Endothelial cell (in vitro differentiated cells): ENCODE results near the gene RNF144B. TPM values are rescaled to one million over a fixed set of nuclear protein-coding genes. Genes with fewer than 3 reads are reported as not detected.

Experiments used
- DNase-seq: peaks from one replicate; pipeline ENCODE4 v3.0.0; 2021; ENCODE audit warnings: low spot score
- H3K27ac Mint-ChIP-seq: one replicate; pipeline ENCODE4 v1.8.0; 2021; ENCODE audit warnings: mixed read lengths, inconsistent platforms; ENCODE audit not compliant: unreplicated experiment
- H3K27me3 Mint-ChIP-seq: one replicate; pipeline ENCODE4 v1.8.0; 2021; ENCODE audit warnings: mild to moderate bottlenecking, moderate library complexity, mixed read lengths, inconsistent platforms; ENCODE audit not compliant: unreplicated experiment
- H3K36me3 Mint-ChIP-seq: one replicate; pipeline ENCODE4 v1.8.0; 2021; ENCODE audit warnings: mild to moderate bottlenecking, low read depth, mixed read lengths, inconsistent platforms; ENCODE audit not compliant: unreplicated experiment
- H3K4me1 Mint-ChIP-seq: one replicate; pipeline ENCODE4 v1.8.0; 2021; ENCODE audit warnings: mild to moderate bottlenecking, mixed read lengths, inconsistent platforms; ENCODE audit not compliant: unreplicated experiment
- H3K4me3 Mint-ChIP-seq: one replicate; pipeline ENCODE4 v1.8.0; 2021; ENCODE audit warnings: mild to moderate bottlenecking, mixed read lengths, inconsistent platforms; ENCODE audit not compliant: unreplicated experiment
- H3K9me3 Mint-ChIP-seq: one replicate; pipeline ENCODE4 v1.8.0; 2021; ENCODE audit warnings: mixed read lengths, inconsistent platforms; ENCODE audit not compliant: unreplicated experiment
- total RNA-seq: library from RNA; stranded (reverse); fragmentation: NEBNext Ultra II Directional; extraction: Animal tissue kit (Norgen Biotek cat#: 25700); gene quantifications from one replicate; pipeline ENCODE4 v1.2.1, GENCODE V29; 2021; ENCODE audit not compliant: unreplicated experiment
- TF ChIP-seq, protein P1 (sequence below): fragments of 200-600 bp; sonication (generic); IDR thresholded peaks from one replicate; pipeline ENCODE4 v1.5.0; 2021; ENCODE audit warnings: antibody characterized with exemption; ENCODE audit not compliant: unreplicated experiment

Gene RNF144B
- total RNA-seq, 1 donor from 2014 or later, result 23.2 TPM

DNA sequence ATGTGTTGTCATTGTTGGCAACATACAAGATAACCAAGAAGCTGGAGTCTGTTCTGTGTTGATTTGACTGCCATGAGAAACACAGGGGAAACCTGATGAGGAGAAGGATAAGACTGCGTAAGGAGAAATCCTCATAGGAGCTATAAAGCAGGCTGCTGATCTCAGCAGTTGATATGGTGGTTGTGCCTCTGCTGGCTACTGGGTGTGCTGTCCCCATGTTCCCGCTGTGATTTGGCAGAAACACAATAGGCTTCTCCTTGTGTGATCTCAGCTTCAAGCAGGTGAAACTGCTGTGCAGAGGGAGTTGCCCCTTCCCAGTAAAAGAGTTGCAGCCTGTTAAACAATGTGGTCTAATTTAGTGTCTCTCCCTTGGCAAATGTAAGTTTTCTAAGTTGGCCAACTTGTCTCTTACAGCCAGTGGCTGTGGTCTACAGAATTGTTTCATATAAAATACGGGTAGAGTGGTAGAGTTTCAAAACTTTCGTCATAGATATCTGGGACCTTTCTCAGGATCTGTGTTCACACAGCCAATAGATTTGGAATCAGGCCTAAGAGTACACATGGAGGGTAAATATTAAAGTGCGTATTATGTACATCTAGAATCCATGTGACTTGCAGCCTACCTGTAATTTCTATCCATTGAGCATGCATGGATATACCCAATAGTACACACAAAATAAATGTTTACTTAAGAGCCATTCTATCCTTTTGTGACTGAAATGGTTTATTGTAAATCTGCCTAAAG, 78.4 kb downstream of the RNF144B start:
- peaks cover 33% of the 10 kb centered on the region for H3K36me3 Mint-ChIP-seq
- no peak for DNase-seq
- H3K27ac Mint-ChIP-seq, result no peak overlapping the region
- TF ChIP-seq, protein P1, sequence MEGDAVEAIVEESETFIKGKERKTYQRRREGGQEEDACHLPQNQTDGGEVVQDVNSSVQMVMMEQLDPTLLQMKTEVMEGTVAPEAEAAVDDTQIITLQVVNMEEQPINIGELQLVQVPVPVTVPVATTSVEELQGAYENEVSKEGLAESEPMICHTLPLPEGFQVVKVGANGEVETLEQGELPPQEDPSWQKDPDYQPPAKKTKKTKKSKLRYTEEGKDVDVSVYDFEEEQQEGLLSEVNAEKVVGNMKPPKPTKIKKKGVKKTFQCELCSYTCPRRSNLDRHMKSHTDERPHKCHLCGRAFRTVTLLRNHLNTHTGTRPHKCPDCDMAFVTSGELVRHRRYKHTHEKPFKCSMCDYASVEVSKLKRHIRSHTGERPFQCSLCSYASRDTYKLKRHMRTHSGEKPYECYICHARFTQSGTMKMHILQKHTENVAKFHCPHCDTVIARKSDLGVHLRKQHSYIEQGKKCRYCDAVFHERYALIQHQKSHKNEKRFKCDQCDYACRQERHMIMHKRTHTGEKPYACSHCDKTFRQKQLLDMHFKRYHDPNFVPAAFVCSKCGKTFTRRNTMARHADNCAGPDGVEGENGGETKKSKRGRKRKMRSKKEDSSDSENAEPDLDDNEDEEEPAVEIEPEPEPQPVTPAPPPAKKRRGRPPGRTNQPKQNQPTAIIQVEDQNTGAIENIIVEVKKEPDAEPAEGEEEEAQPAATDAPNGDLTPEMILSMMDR, result no peak
- no peak overlapping the region for H3K4me3 Mint-ChIP-seq
- no peaks in the 10 kb centered on the region for H3K9me3 Mint-ChIP-seq
- peaks cover 1% of the 10 kb centered on the region for H3K27me3 Mint-ChIP-seq
- peaks cover 8% of the 10 kb centered on the region for H3K4me1 Mint-ChIP-seq

DNA sequence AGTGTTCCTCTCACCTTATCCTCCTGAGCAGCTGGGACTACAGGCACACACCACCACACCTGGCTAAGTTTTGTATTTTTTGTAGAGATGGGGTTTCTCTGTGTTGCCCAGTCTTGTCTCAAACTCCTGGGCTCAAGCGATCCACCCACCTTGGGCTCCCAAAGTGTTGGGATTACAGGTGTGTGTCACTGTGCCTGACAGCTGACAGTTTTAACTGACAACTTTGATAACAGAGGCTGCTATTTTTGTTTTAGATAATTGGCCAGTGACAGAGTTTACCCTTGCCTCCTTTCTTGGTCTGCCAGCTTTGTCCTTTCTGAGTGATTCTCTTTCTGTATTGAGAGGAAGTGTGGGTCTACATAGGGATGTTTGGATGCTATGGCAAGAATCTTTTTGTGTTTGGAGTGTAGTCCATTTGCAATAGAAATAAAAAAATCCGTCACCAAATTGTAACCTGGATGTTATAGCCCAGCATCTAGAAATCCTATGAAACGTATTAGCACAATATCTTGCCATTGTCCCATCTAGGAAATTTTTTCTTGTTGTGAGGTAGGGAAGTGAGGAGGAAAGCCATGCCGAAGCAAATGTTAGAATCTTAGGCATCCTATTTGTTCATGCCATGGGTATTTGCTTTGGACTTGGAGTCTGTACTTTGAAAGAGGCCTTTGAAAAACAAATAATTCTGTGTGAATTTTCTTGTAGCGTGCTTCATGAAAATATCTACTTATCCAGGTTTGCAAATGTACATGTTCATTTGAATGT, 80.8 kb downstream of the RNF144B start:
- Mint-ChIP-seq H3K36me3 (peaks cover 19% of the 10 kb centered on the region), H3K27ac (no peak overlapping the region), H3K9me3 (no peaks in the 10 kb centered on the region), H3K4me1 (no peaks in the 10 kb centered on the region), H3K4me3 (no peak overlapping the region), H3K27me3 (peaks cover 1% of the 10 kb centered on the region)
- no peak for DNase-seq
- TF ChIP-seq, protein P1, result no peak

DNA sequence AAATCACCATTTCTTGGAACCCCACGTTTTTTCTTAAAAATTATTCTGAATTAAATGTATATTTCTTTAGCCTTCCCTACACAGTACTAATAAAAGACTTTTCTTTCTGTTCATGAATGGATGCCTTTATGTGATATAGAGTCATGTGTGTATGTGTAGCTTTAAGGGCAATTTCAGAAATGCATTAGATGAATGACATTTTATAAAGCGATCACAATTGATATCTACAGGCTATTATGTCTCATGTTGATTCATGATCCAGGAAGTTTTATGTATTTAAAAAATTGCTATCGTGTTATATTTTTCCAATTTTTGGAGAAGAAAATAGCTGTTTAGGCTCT, 81.3 kb downstream of the RNF144B start:
- Mint-ChIP-seq H3K36me3 (peaks cover 15% of the 10 kb centered on the region), H3K27ac (no peak overlapping the region), H3K27me3 (peaks cover 1% of the 10 kb centered on the region), H3K4me1 (no peaks in the 10 kb centered on the region), H3K9me3 (no peaks in the 10 kb centered on the region), H3K4me3 (no peak overlapping the region)
- TF ChIP-seq, protein P1, result no peak
- no peak for DNase-seq

DNA sequence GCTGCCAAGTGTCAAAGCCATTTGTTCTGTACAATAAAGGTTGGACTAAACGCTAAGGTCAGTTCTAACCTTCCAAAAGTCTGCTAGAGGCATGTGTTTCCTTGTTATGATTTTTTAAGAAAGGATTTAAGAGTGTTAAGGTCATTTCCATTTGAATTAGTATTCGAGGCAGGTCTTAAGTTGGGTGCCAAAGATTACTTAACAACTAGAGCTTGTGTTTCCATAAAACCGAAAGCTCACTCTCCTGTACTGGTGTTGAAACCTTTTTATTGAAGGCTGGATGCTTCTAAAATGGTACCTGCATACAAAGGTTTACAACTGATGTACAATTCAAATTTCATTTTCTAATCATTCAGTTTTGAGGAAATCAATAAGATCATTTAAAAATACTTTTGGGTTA, 82.4 kb downstream of the RNF144B start:
- no peaks in the 10 kb centered on the region for H3K4me1 Mint-ChIP-seq
- H3K9me3 Mint-ChIP-seq, result no peaks in the 10 kb centered on the region
- peaks cover 11% of the 10 kb centered on the region for H3K36me3 Mint-ChIP-seq
- DNase-seq, result no peak
- no peak overlapping the region for H3K27ac Mint-ChIP-seq
- peaks cover 1% of the 10 kb centered on the region for H3K27me3 Mint-ChIP-seq
- no peak overlapping the region for H3K4me3 Mint-ChIP-seq
- TF ChIP-seq, protein P1, result no peak
